Mammary epithelial cell (primary cell): ENCODE measurements around the gene PEF1.

ENCODE experiments used
- EZH2 ChIP-seq: IDR thresholded peaks from 2 replicates; pipeline ENCODE4 v1.6.1; 2012; ENCODE audit warnings: low read length, inconsistent platforms, borderline replicate concordance
- TF ChIP-seq, protein P1 (sequence below), 2 donors: IDR thresholded peaks in 1 of 2; conservative IDR thresholded peaks in 1 of 2; 2 replicates each; pipeline ENCODE4 v1.5.1; 2011 to 2012; ENCODE audit warnings: inconsistent platforms in 2 of 2, low read length in 2 of 2, mild to moderate bottlenecking in 2 of 2, control low read depth in 1 of 2, low read depth in 1 of 2; ENCODE audit not compliant: insufficient read depth in 1 of 2; ENCODE audit errors: extremely low read depth in 1 of 2

DNA sequence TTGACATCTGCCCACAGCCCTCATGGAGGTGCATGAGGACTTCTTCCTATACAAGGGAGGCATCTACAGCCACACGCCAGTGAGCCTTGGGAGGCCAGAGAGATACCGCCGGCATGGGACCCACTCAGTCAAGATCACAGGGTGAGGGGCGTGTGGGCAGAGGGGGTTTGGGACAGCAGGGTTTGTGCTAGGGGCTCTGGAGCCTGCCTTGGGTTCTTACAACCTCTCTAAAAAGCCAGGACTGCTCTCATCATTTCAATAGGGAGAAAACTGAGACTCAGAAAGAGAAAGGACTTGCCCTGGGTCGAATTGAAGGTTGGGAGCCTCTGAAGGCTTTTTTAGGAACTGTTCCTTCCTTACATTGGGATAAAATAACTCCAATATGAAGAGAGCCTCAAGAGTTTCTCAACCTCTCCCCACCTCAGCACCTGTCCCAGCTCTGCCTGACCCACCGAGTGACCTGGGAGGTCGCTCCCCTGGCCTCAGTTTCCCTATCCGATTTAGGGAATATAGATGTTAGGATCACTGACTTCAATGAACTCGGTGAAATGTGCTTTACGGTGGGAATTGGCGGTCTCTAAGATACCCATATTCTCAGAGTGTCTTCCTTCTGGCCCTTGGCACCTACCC lies 58.8 kb downstream of the PEF1 start:
- TF ChIP-seq, protein P1, sequence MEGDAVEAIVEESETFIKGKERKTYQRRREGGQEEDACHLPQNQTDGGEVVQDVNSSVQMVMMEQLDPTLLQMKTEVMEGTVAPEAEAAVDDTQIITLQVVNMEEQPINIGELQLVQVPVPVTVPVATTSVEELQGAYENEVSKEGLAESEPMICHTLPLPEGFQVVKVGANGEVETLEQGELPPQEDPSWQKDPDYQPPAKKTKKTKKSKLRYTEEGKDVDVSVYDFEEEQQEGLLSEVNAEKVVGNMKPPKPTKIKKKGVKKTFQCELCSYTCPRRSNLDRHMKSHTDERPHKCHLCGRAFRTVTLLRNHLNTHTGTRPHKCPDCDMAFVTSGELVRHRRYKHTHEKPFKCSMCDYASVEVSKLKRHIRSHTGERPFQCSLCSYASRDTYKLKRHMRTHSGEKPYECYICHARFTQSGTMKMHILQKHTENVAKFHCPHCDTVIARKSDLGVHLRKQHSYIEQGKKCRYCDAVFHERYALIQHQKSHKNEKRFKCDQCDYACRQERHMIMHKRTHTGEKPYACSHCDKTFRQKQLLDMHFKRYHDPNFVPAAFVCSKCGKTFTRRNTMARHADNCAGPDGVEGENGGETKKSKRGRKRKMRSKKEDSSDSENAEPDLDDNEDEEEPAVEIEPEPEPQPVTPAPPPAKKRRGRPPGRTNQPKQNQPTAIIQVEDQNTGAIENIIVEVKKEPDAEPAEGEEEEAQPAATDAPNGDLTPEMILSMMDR (conservative IDR thresholded peaks at IDR 0.05 in 1 of 2, IDR thresholded peaks at IDR 0.05 in 1 of 2; ENCODE audit: extremely low read depth in 1 of 2, insufficient read depth in 1 of 2, low read depth in 1 of 2, low read length in 2 of 2): no peak
- no peak for TF ChIP-seq EZH2
